Heart left ventricle (tissue), 16 donors: Measurements from ENCODE around the gene RBMS3. TPM values are rescaled to one million over a fixed set of nuclear protein-coding genes. Genes with fewer than 3 reads are reported as not detected.

Source experiments
- ATAC-seq, 4 donors: fragments of 200-7000 bp; cut with Tn5 transposase; one replicate each; pipeline ENCODE4 v1.9.1; 2020 to 2022; ENCODE audit warnings: moderate library complexity in 4 of 4, mild to moderate bottlenecking in 3 of 4, moderate number of reproducible peaks in 1 of 4
- DNase-seq, 5 donors: peaks; one replicate each; pipeline ENCODE4 v3.0.0-alpha.2; 2020
- H3K27ac ChIP-seq, 12 donors: fragments of 200-600 bp; sonication (generic) in 4 of 12; one replicate each; pipeline versions ENCODE4 v1.5.0 to v1.8.0; 2016 to 2022; ENCODE audit warnings: mild to moderate bottlenecking in 2 of 12
- H3K27me3 ChIP-seq, 9 donors: fragments of 200-600 bp; sonication (generic) in 2 of 9; one replicate each; pipeline versions ENCODE4 v1.5.1 to v1.8.0; 2016 to 2022; ENCODE audit warnings: mild to moderate bottlenecking in 3 of 9
- H3K36me3 ChIP-seq, 9 donors: fragments of 200-600 bp; sonication (generic) in 2 of 9; one replicate each; pipeline versions ENCODE4 v1.5.0 to v1.8.0; 2018 to 2022; ENCODE audit warnings: mild to moderate bottlenecking in 2 of 9
- H3K4me1 ChIP-seq, 12 donors: fragments of 200-600 bp; sonication (generic) in 4 of 12; one replicate each; pipeline versions ENCODE4 v1.5.0 to v1.8.0; 2016 to 2022; ENCODE audit warnings: mild to moderate bottlenecking in 3 of 12
- H3K4me3 ChIP-seq, 12 donors: fragments of 200-600 bp; sonication (generic) in 4 of 12; one replicate each; pipeline versions ENCODE4 v1.5.0 to v1.8.0; 2017 to 2022; ENCODE audit warnings: mild to moderate bottlenecking in 9 of 12, moderate library complexity in 4 of 12
- H3K9me3 ChIP-seq, 12 donors: fragments of 200-600 bp; sonication (generic) in 4 of 12; one replicate each; pipeline versions ENCODE4 v1.5.0 to v1.8.0; 2016 to 2022; ENCODE audit warnings: mild to moderate bottlenecking in 1 of 12
- POLR2A ChIP-seq, 2 donors: fragments of 450-650 bp; IDR thresholded peaks; one replicate each; pipeline ENCODE4 v1.6.1; 2017; ENCODE audit warnings: antibody characterized with exemption in 2 of 2, mild to moderate bottlenecking in 2 of 2, moderate library complexity in 2 of 2
- WGBS, 4 donors: extraction: QIAGEN DNeasy Blood & Tissue Kit in 2 of 4; methylation state at CpG; one replicate each; pipeline versions ENCODE4 v1.1.5 to v1.1.7; 2013 to 2018; 5-methylcytosine and 5-hydroxymethylcytosine counted together
- intact Hi-C, 10 donors: fragments of 100-400 bp; cut with DNase I; formaldehyde crosslinking; loops; one replicate each; pipeline versions ENCODE4 v1.11.1 to v1.14.2; 2022
- polyA plus RNA-seq, 2 donors: library from polyadenylated mRNA; stranded (reverse); fragments of 200-250 nt; gene quantifications; one replicate each; pipeline ENCODE4 v1.2.3, GENCODE V29; 2013
- total RNA-seq, 9 donors: library from RNA; depleted of rRNA in 2 of 9; stranded (reverse); fragments of >200 nt in 2 of 9; fragmentation: NEBNext Ultra II Directional in 3 of 9; extraction: Animal tissue kit (Norgen Biotek cat#: 25700) in 3 of 9; gene quantifications; one replicate each; pipeline versions ENCODE4 v1.1.0 to v1.2.4, GENCODE V29; 2016 to 2023
- TF ChIP-seq, protein P1 (sequence below), 12 donors: fragments of 200-600 bp; sonication (generic) in 4 of 12; IDR thresholded peaks; one replicate each; pipeline versions ENCODE4 v1.5.0 to v1.8.0; 2018 to 2022; ENCODE audit warnings: antibody characterized with exemption in 12 of 12, mild to moderate bottlenecking in 5 of 12
- donor health status: ischemic (EF 13 %, LVEDD 7.1; RV severe dilation, severe dysfunction).
- donor health status: healthy with polysubstance abuse.
- donor health status: DM: no; HTN: yes; CAD: no.
- donor health status: DM: no; HTN: no; CAD: no.
- donor health status: ischemic (EF 25% LVEDD 6.9; RV normal size, moderate dysfunction).
- donor health status: ischemic (EF 25% LVEDD 5.7; RV mildly dilated, moderate dysfunction).
- donor health status: healthy.
- donor health status: DM: yes; HTN: yes; CAD: no.
- donor health status: ischemic (EF 35%, LVEDD 5.7; RV mildly dilated, moderate dysfunction).
- donor health status: nonischemic (EF 11% LVEDD 7.7; RV severe dilation, severe dysfunction).
- donor health status: DM: yes; HTN: yes; CAD: no.
- donor health status: PGD.
- donor health status: ischemic (EF 29% LVEDD 5.4; RV normal size, mild dysfunction).
- donor health status: nonischemic (EF 23%, LVEDD 6.1; RV moderate dilation, normal function).

The RBMS3 gene
- total and polyA plus RNA-seq, 11 donors, result 4.8 to 35.6 (median 26.1) TPM

DNA sequence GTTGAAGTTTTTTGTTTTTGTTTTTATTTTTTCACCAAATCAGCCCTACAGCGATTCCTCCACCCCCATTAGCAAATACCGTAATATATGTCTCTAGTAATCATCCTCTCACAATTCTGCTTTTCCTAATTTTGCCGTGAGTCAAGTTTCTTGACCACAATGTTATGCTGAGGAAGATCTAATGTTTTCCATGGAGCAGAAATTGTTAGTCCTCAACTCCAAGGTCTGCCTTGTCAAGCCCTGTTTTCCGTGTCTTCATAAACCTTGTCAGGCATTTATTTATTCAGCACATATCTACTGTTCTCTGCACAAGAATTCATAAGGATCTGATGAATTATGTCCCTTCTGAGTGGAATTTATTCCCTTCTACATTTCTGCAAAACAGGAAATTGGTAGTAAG is 372.8 kb downstream of the RBMS3 start:
- H3K4me3 ChIP-seq, result no peak overlapping the region
- no peaks in the 10 kb centered on the region for H3K36me3 ChIP-seq
- no peak for DNase-seq
- no peak overlapping the region for H3K27ac ChIP-seq
- 85 to 98% (median 95%) methylated on average over 4 of the region's 4 CpGs for WGBS, 4 donors
- H3K9me3 ChIP-seq, result no peaks in the 10 kb centered on the region
- no peaks in the 10 kb centered on the region for H3K27me3 ChIP-seq
- intact Hi-C loops, result no loop called here
- H3K4me1 ChIP-seq, result peaks cover 0 to 29% (median 5%) of the 10 kb centered on the region in 12 donors
- no peak for ATAC-seq
- TF ChIP-seq POLR2A (IDR thresholded peaks at IDR 0.05), result no peak
- TF ChIP-seq, protein P1, sequence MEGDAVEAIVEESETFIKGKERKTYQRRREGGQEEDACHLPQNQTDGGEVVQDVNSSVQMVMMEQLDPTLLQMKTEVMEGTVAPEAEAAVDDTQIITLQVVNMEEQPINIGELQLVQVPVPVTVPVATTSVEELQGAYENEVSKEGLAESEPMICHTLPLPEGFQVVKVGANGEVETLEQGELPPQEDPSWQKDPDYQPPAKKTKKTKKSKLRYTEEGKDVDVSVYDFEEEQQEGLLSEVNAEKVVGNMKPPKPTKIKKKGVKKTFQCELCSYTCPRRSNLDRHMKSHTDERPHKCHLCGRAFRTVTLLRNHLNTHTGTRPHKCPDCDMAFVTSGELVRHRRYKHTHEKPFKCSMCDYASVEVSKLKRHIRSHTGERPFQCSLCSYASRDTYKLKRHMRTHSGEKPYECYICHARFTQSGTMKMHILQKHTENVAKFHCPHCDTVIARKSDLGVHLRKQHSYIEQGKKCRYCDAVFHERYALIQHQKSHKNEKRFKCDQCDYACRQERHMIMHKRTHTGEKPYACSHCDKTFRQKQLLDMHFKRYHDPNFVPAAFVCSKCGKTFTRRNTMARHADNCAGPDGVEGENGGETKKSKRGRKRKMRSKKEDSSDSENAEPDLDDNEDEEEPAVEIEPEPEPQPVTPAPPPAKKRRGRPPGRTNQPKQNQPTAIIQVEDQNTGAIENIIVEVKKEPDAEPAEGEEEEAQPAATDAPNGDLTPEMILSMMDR (IDR thresholded peaks at IDR 0.05), result no peak

- intact Hi-C loops, result no loop called here
Measured at GRCh38 chr3:29655015-29655747, 374.3 kb downstream of the RBMS3 start.

GRCh38 chr3:29665688-29666087 is 384.8 kb downstream of the RBMS3 start:
- H3K36me3 ChIP-seq, result no peaks in the 10 kb centered on the region
- H3K27me3 ChIP-seq, result no peaks in the 10 kb centered on the region
- no peak for DNase-seq
- H3K9me3 ChIP-seq, result no peaks in the 10 kb centered on the region
- H3K27ac ChIP-seq, result no peak overlapping the region
- no peak overlapping the region for H3K4me3 ChIP-seq
- WGBS, 4 donors, result 63 to 74% (median 67%) methylated on average over 3 of the region's 3 CpGs
- TF ChIP-seq POLR2A (IDR thresholded peaks at IDR 0.05), result no peak
- TF ChIP-seq, protein P1 (IDR thresholded peaks at IDR 0.05), result no peak
- peaks cover 0 to 5% (median 0%) of the 10 kb centered on the region in 12 donors for H3K4me1 ChIP-seq
- no peak for ATAC-seq
- intact Hi-C loops, result no loop called here

More at GRCh38 chr3:29655015-29655747, 374.3 kb downstream of the RBMS3 start:
- WGBS, 4 donors, result 78 to 82% (median 80%) methylated on average over 6 of the region's 6 CpGs
- Histone ChIP-seq H3K4me1 (peaks cover 0 to 19% (median 5%) of the 10 kb centered on the region in 12 donors), H3K27ac (no peak overlapping the region), H3K9me3 (no peaks in the 10 kb centered on the region), H3K4me3 (no peak overlapping the region), H3K27me3 (no peaks in the 10 kb centered on the region), H3K36me3 (no peaks in the 10 kb centered on the region)
- ATAC-seq (no peak), DNase-seq (no peak)
- TF ChIP-seq, protein P1 (IDR thresholded peaks at IDR 0.05), result no peak
- TF ChIP-seq POLR2A (IDR thresholded peaks at IDR 0.05), result no peak

DNA sequence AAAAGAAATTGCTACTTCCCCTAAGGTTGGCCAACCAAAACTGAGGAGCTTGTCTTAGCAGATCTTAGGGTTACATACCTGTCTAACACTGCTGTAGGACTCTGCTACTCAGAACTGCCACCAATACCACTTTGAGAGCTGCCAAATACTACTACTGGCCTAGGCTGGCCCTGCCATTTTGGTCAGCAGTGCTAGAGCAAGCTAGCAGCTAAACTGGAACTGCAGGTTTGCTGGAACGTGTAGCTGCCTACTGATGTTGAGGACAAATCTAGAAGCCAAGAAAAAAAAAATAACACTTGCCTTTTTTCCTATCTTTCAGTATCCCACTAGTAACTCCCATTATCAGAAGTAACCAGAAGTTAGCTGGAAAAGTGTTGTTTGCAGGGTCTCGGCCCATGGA is 387.4 kb downstream of the RBMS3 start:
- TF ChIP-seq, protein P1 (IDR thresholded peaks at IDR 0.05), result no peak
- no peak for TF ChIP-seq POLR2A (IDR thresholded peaks at IDR 0.05)
- DNase-seq, result no peak
- intact Hi-C loops, result no loop called here
- peaks cover 0 to 5% (median 0%) of the 10 kb centered on the region in 12 donors for H3K4me1 ChIP-seq
- peaks cover 0 to 2% (median 0%) of the 10 kb centered on the region in 12 donors for H3K9me3 ChIP-seq
- H3K4me3 ChIP-seq, result no peak overlapping the region
- H3K27ac ChIP-seq, result no peak overlapping the region
- no peak for ATAC-seq
- 96 to 98% (median 97%) methylated on average over 2 of the region's 2 CpGs for WGBS, 4 donors
- H3K36me3 ChIP-seq, result no peaks in the 10 kb centered on the region
- no peaks in the 10 kb centered on the region for H3K27me3 ChIP-seq
